Smooth muscle cell (in vitro differentiated cells): Measurements from ENCODE around the gene FIG4. TPM values are rescaled to one million over a fixed set of nuclear protein-coding genes. Genes with fewer than 3 reads are reported as not detected.

ENCODE experiments used
- DNase-seq: peaks from one replicate; lab custom pipeline; 2025; ENCODE audit not compliant: unreplicated experiment; lab: John Stamatoyannopoulos, UW
- H2AFZ ChIP-seq: fragments of 200-600 bp; sonication (generic); 2 replicates; pipeline ENCODE4 v1.6.0; 2016; ENCODE audit warnings: antibody characterized with exemption, low read depth, mild to moderate bottlenecking
- H3F3A ChIP-seq: fragments of 200-600 bp; sonication (generic); 2 replicates; pipeline ENCODE4 v1.6.0; 2017; ENCODE audit warnings: antibody characterized with exemption, low read depth
- H3K27ac ChIP-seq: fragments of 200-600 bp; sonication (generic); 2 replicates; pipeline ENCODE4 v1.5.1; 2016; ENCODE audit warnings: low read depth, mild to moderate bottlenecking
- H3K27me3 ChIP-seq: fragments of 200-600 bp; sonication (generic); 2 replicates; pipeline ENCODE4 v1.6.1; 2016; ENCODE audit warnings: low read depth, mild to moderate bottlenecking
- H3K36me3 ChIP-seq: fragments of 200-600 bp; sonication (generic); 2 replicates; pipeline ENCODE4 v1.5.1; 2016; ENCODE audit warnings: low read depth
- H3K4me1 ChIP-seq: fragments of 200-600 bp; sonication (generic); 2 replicates; pipeline ENCODE4 v1.5.1; 2016; ENCODE audit warnings: low read depth
- H3K4me2 ChIP-seq: fragments of 200-600 bp; sonication (generic); 2 replicates; pipeline ENCODE4 v1.6.0; 2016; ENCODE audit warnings: mild to moderate bottlenecking
- H3K4me3 ChIP-seq: fragments of 200-600 bp; sonication (generic); 2 replicates; pipeline ENCODE4 v1.5.1; 2016; ENCODE audit warnings: mild to moderate bottlenecking
- H3K79me2 ChIP-seq: fragments of 200-600 bp; sonication (generic); 2 replicates; pipeline ENCODE4 v1.6.0; 2016; ENCODE audit warnings: low read depth, mild to moderate bottlenecking
- H3K9ac ChIP-seq: fragments of 200-600 bp; sonication (generic); 2 replicates; pipeline ENCODE4 v1.6.0; 2016; ENCODE audit warnings: low read depth
- H3K9me3 ChIP-seq: fragments of 200-600 bp; sonication (generic); replicated peaks from 2 replicates; pipeline ENCODE4 v1.5.1; 2016; ENCODE audit warnings: low read depth
- H4K20me1 ChIP-seq: fragments of 200-600 bp; sonication (generic); 2 replicates; pipeline ENCODE4 v1.6.0; 2016; ENCODE audit warnings: low read depth
- CTCF ChIP-seq: fragments of 200-600 bp; sonication (generic); IDR thresholded peaks from 2 replicates; pipeline ENCODE4 v1.5.1; 2017; ENCODE audit warnings: borderline replicate concordance, mild to moderate bottlenecking, antibody characterized with exemption; ENCODE audit not compliant: insufficient read depth, poor library complexity, severe bottlenecking
- WGBS: methylation state at CpG from one replicate; pipeline ENCODE4 v1.1.7; 2016; ENCODE audit warnings: low lambda C conversion rate; 5-methylcytosine and 5-hydroxymethylcytosine counted together
- polyA plus RNA-seq: library from polyadenylated mRNA; unstranded; fragments of >200 nt; fragmentation: Nextera tagmentation; extraction: Ambion mirVana; gene quantifications from 2 replicates; pipeline ENCODE4 v1.2.1, GENCODE V29; 2016
- total RNA-seq: library from RNA; depleted of rRNA; stranded (reverse); fragments of >200 nt; gene quantifications from 2 replicates; pipeline ENCODE4 v1.2.3, GENCODE V29; 2014

Gene FIG4
- total and polyA plus RNA-seq, 2 experiments from 2014 or later, result 12.1 to 12.4 TPM

- H2AFZ ChIP-seq, result no peak overlapping the region
- H3K4me1 ChIP-seq, result no peaks in the 10 kb centered on the region
- no peak overlapping the region for H3K4me2 ChIP-seq
- H3K27me3 ChIP-seq, result no peaks in the 10 kb centered on the region
- H3K27ac ChIP-seq, result no peak overlapping the region
- no peaks in the 10 kb centered on the region for H3K79me2 ChIP-seq
- H3K9ac ChIP-seq, result no peak overlapping the region
- no peaks in the 10 kb centered on the region for H3K9me3 ChIP-seq
- no peaks in the 10 kb centered on the region for H3K36me3 ChIP-seq
- no peak for DNase-seq
- 33% methylated on average over 1 of the region's 1 CpG for WGBS
- no peak for TF ChIP-seq CTCF
- no peaks in the 10 kb centered on the region for H3F3A ChIP-seq
- H4K20me1 ChIP-seq, result no peaks in the 10 kb centered on the region
- H3K4me3 ChIP-seq, result no peak overlapping the region
Measured at GRCh38 chr6:109736273-109737025, 45.4 kb downstream of the FIG4 start.

GRCh38 chr6:109738255-109738654, 47.2 kb downstream of the FIG4 start:
- Histone ChIP-seq H3K9me3 (no peaks in the 10 kb centered on the region), H3K4me1 (no peaks in the 10 kb centered on the region), H3K79me2 (no peaks in the 10 kb centered on the region), H3K36me3 (no peaks in the 10 kb centered on the region), H3K27me3 (no peaks in the 10 kb centered on the region), H3K27ac (no peak overlapping the region), H3K4me3 (no peak overlapping the region), H3F3A (no peaks in the 10 kb centered on the region), H4K20me1 (no peaks in the 10 kb centered on the region), H3K9ac (no peak overlapping the region), H3K4me2 (no peak overlapping the region), H2AFZ (no peak overlapping the region)
- DNase-seq, result no peak
- TF ChIP-seq CTCF, result no peak
- 78% methylated on average over 1 of the region's 1 CpG for WGBS

GRCh38 chr6:109738667-109739066, 47.6 kb downstream of the FIG4 start:
- TF ChIP-seq CTCF, result no peak
- H4K20me1 ChIP-seq, result no peaks in the 10 kb centered on the region
- no peak overlapping the region for H3K9ac ChIP-seq
- H3K36me3 ChIP-seq, result no peaks in the 10 kb centered on the region
- no peaks in the 10 kb centered on the region for H3F3A ChIP-seq
- no peak overlapping the region for H3K27ac ChIP-seq
- no peak overlapping the region for H2AFZ ChIP-seq
- H3K4me1 ChIP-seq, result no peaks in the 10 kb centered on the region
- H3K9me3 ChIP-seq, result no peaks in the 10 kb centered on the region
- no peak for DNase-seq
- 93% methylated on average over 2 of the region's 2 CpGs for WGBS
- no peaks in the 10 kb centered on the region for H3K79me2 ChIP-seq
- no peak overlapping the region for H3K4me2 ChIP-seq
- H3K4me3 ChIP-seq, result no peak overlapping the region
- H3K27me3 ChIP-seq, result no peaks in the 10 kb centered on the region

GRCh38 chr6:109739686-109740085, 48.6 kb downstream of the FIG4 start:
- no peak overlapping the region for H3K9ac ChIP-seq
- H3K4me2 ChIP-seq, result no peak overlapping the region
- 95% methylated on average over 3 of the region's 3 CpGs for WGBS
- TF ChIP-seq CTCF, result no peak
- H3K4me1 ChIP-seq, result no peaks in the 10 kb centered on the region
- H3K27me3 ChIP-seq, result no peaks in the 10 kb centered on the region
- no peak overlapping the region for H3K4me3 ChIP-seq
- no peak overlapping the region for H3K27ac ChIP-seq
- no peaks in the 10 kb centered on the region for H3K36me3 ChIP-seq
- no peaks in the 10 kb centered on the region for H3K79me2 ChIP-seq
- no peak overlapping the region for H2AFZ ChIP-seq
- H4K20me1 ChIP-seq, result no peaks in the 10 kb centered on the region
- H3F3A ChIP-seq, result no peaks in the 10 kb centered on the region
- H3K9me3 ChIP-seq, result no peaks in the 10 kb centered on the region
- DNase-seq, result no peak
